Lung microvascular endothelial cell (primary cell): Measurements from ENCODE around the gene USP24. TPM values are rescaled to one million over a fixed set of nuclear protein-coding genes. Genes with fewer than 3 reads are reported as not detected.

ENCODE experiments used
- DNase-seq, 2 donors: peaks; one replicate each; pipeline versions ENCODE4 v3.0.0 to v3.0.0-alpha.2; 2010; ENCODE audit warnings: low read depth in 2 of 2
- total RNA-seq: library from RNA; depleted of rRNA; stranded (reverse); fragments of >200 nt; gene quantifications from 2 replicates; pipeline ENCODE4 v1.2.1, GENCODE V29; 2014

Gene USP24
- total RNA-seq, 1 donor from 2014 or later = 52.0 TPM

GRCh38 chr1:55055084-55055882 is 159.9 kb downstream of the USP24 start:
- no peak for DNase-seq

GRCh38 chr1:55054396-55054795 is 160.8 kb downstream of the USP24 start:
- DNase-seq = no peak

- no peak for DNase-seq
Measured at GRCh38 chr1:55053265-55053954, 161.8 kb downstream of the USP24 start.

GRCh38 chr1:55052221-55053142 is 162.7 kb downstream of the USP24 start:
- no peak for DNase-seq

- DNase-seq = peak; percentile 23 to 29
Measured at GRCh38 chr1:55051621-55052020, 163.5 kb downstream of the USP24 start.

GRCh38 chr1:55051169-55051568 is 164.0 kb downstream of the USP24 start:
- no peak for DNase-seq

GRCh38 chr1:55050283-55050682 is 164.9 kb downstream of the USP24 start:
- DNase-seq = peak in 1 of 2 donors; percentile 12

GRCh38 chr1:55049914-55050278 is 165.3 kb downstream of the USP24 start:
- DNase-seq = peak; percentile 76 to 83

GRCh38 chr1:55049271-55049913 is 165.8 kb downstream of the USP24 start:
- DNase-seq = no peak

GRCh38 chr1:55048453-55049270 is 166.5 kb downstream of the USP24 start:
- DNase-seq = no peak

- no peak for DNase-seq
Measured at GRCh38 chr1:55047611-55048010, 167.6 kb downstream of the USP24 start.

GRCh38 chr1:55046871-55047270 is 168.3 kb downstream of the USP24 start:
- no peak for DNase-seq

GRCh38 chr1:55045430-55045829 is 169.7 kb downstream of the USP24 start:
- no peak for DNase-seq

GRCh38 chr1:55044617-55045397 is 170.4 kb downstream of the USP24 start:
- no peak for DNase-seq

GRCh38 chr1:55043726-55044125 is 171.4 kb downstream of the USP24 start:
- no peak for DNase-seq

GRCh38 chr1:55043011-55043410 is 172.2 kb downstream of the USP24 start:
- DNase-seq = no peak

GRCh38 chr1:55041613-55042012 is 173.6 kb downstream of the USP24 start:
- DNase-seq = no peak

GRCh38 chr1:55040933-55041494 is 174.2 kb downstream of the USP24 start:
- no peak for DNase-seq
